22Rv1 (cell line): ENCODE results near the gene LRRC26.

ENCODE experiments used
- H3K27ac ChIP-seq: fragments of 450-650 bp; 2 replicates; pipeline ENCODE4 v1.5.1; 2017
- ZFX ChIP-seq: fragments of 450-650 bp; IDR thresholded peaks from 2 replicates; pipeline ENCODE4 v1.6.1; 2017; ENCODE audit warnings: antibody characterized with exemption, borderline replicate concordance
- TF ChIP-seq, protein P1 (sequence below): fragments of 450-650 bp; IDR thresholded peaks from 2 replicates; pipeline ENCODE4 v1.5.1; 2017; ENCODE audit warnings: mild to moderate bottlenecking

Gene LRRC26

DNA sequence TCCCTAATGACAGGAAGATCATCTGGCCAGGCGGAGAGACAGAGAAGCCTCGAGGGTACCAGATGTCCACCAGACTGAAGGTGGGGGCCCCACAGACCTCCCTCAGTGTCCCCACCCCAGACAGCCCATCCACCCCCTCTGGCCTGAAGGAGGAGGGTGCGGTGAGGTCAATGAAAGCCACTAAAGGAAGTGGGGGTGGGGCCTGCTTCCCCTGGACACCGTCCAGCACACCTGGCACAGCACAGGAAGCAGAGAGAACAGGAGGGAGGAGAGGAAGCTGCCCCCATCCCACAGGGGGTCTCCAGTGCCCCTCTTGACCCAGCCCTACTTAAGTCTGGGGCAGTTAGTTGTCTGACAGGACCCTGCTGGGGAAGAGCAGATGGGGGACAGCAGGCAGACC, 11.2 kb downstream of the LRRC26 start:
- no peak for TF ChIP-seq ZFX
- TF ChIP-seq, protein P1, sequence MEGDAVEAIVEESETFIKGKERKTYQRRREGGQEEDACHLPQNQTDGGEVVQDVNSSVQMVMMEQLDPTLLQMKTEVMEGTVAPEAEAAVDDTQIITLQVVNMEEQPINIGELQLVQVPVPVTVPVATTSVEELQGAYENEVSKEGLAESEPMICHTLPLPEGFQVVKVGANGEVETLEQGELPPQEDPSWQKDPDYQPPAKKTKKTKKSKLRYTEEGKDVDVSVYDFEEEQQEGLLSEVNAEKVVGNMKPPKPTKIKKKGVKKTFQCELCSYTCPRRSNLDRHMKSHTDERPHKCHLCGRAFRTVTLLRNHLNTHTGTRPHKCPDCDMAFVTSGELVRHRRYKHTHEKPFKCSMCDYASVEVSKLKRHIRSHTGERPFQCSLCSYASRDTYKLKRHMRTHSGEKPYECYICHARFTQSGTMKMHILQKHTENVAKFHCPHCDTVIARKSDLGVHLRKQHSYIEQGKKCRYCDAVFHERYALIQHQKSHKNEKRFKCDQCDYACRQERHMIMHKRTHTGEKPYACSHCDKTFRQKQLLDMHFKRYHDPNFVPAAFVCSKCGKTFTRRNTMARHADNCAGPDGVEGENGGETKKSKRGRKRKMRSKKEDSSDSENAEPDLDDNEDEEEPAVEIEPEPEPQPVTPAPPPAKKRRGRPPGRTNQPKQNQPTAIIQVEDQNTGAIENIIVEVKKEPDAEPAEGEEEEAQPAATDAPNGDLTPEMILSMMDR = no peak
- H3K27ac ChIP-seq = no peak overlapping the region

DNA sequence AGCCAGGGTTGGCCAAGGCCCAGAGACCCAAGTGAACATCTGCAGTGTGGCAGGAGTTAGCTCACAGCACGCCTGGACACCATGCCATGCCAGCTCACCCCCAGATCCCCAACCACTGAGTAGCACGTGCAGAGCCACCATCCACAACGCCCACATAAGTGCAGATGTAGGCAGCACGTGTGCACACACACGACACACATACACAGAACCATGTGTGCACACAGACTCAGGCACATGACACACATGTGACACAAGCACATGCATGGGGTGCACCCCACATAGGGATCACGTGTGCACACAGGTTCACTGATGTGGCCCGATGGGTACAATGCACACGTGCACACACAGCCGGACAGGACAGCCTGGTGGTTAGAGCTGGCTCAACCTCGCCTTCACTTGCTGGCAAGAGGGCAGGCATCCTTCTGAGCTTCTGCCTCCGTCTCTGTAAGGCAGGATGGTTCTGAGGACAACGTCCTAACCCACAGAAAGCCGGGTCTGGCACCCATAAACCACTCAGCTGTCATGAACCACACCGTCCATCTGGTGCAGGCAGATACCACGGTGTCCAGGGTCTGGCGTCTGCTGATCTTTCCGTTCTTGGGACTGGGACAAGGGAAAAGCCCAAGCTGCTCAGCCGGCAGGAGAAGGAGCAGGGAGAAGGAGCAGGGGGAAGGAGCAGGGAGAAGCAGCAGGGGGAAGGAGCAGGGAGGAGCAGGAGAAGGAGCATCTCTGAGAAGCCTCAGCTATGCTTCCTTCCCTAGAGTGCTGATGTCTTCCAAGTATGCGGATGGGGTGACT, 12.0 kb downstream of the LRRC26 start:
- TF ChIP-seq, protein P1 = no peak
- TF ChIP-seq ZFX = no peak
- 0 out of 2 replicates have a peak overlapping the region, but pooled peaks have one; percentile 23 for H3K27ac ChIP-seq

DNA sequence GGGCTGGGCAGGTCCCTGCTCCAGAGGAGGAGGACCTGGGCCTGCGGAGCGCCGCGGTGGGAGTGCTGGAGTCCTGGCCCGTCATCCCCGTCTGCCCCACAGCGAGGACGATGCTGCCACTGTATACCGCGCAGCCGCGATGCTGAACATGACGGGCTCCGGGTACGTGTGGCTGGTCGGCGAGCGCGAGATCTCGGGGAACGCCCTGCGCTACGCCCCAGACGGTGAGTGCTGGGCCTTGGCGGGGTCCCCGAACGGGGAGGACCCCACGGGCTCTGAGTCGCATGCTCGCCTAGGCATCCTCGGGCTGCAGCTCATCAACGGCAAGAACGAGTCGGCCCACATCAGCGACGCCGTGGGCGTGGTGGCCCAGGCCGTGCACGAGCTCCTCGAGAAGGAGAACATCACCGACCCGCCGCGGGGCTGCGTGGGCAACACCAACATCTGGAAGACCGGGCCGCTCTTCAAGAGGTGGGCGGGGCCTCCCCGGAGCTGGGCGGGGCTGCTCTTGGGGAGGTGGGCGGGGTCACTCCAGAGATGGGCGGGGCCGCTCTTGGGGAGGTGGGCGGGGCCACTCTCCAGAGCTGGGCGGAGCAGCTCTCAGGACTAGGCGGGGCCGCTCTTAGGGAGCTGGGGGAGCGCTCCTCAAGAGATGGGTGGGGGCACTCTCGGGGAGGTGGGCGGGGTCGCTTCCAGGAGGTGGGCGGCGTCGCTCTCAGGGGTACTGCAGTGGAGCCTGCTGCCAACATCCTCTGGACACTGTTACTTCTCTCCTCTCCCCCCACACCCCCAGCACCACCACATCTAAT, 13.1 kb downstream of the LRRC26 start:
- TF ChIP-seq, protein P1 = no peak
- no peak for TF ChIP-seq ZFX
- 0 out of 2 replicates have a peak overlapping the region, but pooled peaks have one; percentile 23 for H3K27ac ChIP-seq

DNA sequence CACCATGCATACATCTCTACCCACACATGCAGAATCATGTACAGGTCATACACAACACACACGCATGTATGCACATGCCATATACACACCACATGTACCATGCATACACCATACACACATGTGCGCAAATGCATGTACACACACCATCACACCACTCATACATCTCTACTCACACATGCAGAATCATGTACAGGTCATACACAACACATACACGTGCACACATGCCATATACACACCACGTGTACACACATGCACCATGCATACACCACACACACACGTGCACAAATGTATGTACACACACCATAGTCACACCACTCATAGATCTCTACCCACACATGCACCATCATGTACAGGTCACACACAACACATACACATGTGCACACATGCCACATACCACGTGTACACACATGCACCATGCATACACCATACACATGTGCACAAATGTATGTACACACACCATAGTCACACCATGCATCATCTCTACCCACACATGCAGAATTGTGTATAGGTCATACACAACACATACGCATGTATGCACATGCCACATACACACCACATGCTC, 16.9 kb downstream of the LRRC26 start:
- no peak for TF ChIP-seq ZFX
- H3K27ac ChIP-seq = no peak overlapping the region

DNA sequence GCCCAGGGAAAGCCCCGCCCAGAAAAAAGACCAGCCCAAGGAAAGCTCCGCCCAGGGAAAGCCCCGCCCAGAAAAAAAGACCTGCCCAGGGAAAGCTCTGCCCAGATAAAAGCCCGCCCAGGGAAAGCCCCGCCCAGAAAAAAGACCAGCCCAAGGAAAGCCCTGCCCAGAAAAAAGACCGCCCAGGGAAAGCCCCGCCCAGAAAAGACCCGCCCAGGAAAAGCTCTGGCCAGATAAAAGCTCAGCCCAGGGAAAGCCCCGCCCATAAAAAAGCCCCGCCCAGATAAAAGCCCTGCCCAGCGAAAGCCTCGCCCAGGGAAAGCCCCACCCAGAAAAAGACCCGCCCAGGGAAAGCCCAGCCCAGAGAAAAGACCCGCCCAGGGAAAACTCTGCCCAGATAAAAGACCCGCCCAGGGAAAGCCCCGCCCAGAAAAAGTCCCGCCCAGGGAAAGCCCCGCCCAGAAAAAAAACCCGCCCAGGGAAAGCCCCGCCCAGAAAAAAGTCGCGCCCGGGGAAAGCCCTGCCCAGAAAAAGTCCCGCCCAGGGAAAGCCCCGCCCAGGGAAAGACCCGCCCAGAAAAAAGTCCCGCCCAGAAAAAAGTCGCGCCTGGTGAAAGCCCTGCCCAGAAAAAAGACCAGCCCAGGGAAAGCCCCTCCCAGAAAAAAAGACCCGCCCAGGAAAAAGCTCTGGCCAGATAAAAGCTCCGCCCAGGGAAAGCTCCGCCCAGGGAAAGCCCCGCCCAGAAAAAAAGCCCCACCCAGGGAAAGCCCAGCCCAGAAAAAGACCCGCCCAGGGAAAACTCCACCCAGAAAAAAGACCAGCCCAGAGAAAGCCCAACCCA, 19.0 kb downstream of the LRRC26 start:
- TF ChIP-seq, protein P1 = no peak
- no peak for TF ChIP-seq ZFX

DNA sequence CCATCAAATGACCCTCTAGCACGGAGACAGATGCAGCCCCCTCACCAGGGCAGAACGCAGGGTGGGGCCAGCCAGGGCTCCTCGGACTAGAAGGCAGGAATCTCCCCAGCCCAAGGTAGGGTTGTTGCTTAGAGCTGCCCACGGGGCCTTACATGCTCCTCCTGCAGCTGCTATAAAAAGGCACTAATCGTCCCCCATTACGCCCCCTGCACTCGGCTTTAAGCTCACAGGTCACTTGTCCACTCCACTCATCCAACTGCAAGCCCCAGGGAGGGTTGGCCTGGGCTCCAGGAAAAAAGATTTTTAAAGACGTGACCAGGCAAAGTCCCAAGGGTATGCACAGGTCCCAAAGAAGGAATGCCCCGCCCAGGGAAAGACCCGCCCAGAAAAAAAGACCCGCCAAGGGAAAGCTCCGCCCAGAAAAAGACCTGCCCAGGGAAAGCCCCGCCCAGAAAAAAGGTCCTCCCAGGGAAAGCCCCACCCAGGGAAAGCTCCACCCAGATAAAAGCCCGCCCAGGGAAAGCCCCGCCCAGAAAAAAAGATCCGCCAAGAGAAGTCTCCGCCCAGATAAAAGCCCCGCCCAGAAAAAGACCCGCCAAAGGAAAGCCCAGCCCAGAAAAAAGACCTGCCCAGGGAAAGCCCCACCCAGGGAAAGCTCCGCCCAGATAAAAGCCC, 19.8 kb downstream of the LRRC26 start:
- peak overlapping the region; percentile 81 for H3K27ac ChIP-seq
- TF ChIP-seq ZFX = no peak
- TF ChIP-seq, protein P1 = no peak

More for the DNA sequence above, 19.0 kb downstream of the LRRC26 start:
- peak overlapping the region; percentile 81 for H3K27ac ChIP-seq
